ENCODE data around the gene ERCC4. TPM values are rescaled to one million over a fixed set of nuclear protein-coding genes. Genes with fewer than 3 reads are reported as not detected.

The ERCC4 gene
- 6.0 and 11.5 TPM in 2 replicates for total RNA-seq (2014; rRNA removed; shearing (Covaris generic))

DNA sequence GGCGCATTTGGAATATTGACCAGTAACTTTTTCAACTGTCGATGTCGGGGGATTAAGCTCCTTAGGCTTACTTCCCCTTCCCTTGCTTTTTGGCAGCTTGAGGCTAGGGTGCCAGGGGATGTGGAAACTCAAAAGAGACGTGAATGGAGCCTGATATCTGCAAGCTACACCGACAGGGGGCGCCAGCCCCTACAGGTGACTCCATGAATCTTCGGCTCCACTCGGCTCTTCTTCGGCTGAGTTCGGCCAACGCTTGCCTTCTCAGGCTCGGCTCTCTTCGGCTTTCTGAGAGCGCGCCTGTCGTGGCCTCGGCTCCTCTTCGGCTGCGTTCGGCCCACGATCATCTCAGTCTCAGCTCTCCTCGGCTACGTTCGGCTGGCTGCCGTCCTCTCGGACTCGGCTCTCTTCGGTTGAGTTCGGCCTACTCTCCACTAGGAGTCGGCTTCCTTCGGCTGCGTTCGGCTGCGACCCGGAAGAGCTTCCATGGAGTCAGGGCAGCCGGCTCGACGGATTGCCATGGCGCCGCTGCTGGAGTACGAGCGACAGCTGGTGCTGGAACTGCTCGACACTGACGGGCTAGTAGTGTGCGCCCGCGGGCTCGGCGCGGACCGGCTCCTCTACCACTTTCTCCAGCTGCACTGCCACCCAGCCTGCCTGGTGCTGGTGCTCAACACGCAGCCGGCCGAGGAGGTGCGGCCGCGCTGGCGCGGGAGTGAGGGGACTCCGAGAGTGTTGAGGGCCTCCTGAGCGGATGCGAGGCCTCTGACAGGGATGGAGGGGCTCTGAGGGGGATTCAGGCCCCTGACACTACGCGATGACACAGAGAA lies at the start of gene ERCC4:
Gene ERCC4 (plus strand): TSS at position 472 of the 827 bp plus-strand sequence. CDS start 12 bp downstream, at position 484.

Other genes starting within 250 kb of the ERCC4 start
- gene MRTFB, start 151.2 kb downstream of the ERCC4 start, total RNA-seq (2014; rRNA removed; shearing (Covaris generic)): 5.0 and 6.9 TPM in 2 replicates